GM19455 (cell line): ENCODE data around the gene ABHD8.

Source experiments
- ATAC-seq: cut with Tn5 transposase; IDR thresholded peaks from one replicate; pipeline ENCODE4 v1.9.1; 2021; ENCODE audit not compliant: unreplicated experiment

Gene ABHD8

GRCh38 chr19:17303167-17303939 is at the start of gene ABHD8:
Gene ABHD8, minus strand, starts transcription at chr19:17303425. Its CDS starts 1,809 bp downstream, at chr19:17301616.
- ATAC-seq, result peak; percentile 49

- ATAC-seq, result no peak
Measured at GRCh38 chr19:17352608-17353280, 49.5 kb upstream of the ABHD8 start.

GRCh38 chr19:17351815-17352435 is 48.7 kb upstream of the ABHD8 start:
- ATAC-seq, result no peak

GRCh38 chr19:17348700-17349099 is 45.5 kb upstream of the ABHD8 start:
- no peak for ATAC-seq

- no peak for ATAC-seq
Measured at GRCh38 chr19:17347877-17348276, 44.7 kb upstream of the ABHD8 start.

DNA sequence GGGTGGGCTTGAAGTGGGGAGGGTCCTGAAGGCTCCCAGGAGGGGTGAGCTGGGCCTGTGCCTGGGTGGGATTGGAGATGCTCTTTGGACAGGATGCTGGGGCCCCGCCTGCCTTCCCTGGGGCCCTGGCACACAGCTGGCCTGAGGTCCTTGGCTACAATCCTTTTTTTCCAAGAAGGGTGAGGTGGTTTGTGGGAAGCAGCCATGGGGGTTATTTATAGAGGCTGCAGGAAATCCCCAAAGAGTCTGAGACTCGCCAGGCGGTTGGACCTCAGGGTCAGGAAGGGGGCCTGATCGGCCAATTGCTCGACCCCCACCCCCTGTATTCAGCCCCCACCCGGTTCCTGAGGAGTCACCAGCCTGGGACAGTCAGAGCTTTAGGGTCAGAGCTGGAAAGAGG is 44.1 kb upstream of the ABHD8 start:
- no peak for ATAC-seq

DNA sequence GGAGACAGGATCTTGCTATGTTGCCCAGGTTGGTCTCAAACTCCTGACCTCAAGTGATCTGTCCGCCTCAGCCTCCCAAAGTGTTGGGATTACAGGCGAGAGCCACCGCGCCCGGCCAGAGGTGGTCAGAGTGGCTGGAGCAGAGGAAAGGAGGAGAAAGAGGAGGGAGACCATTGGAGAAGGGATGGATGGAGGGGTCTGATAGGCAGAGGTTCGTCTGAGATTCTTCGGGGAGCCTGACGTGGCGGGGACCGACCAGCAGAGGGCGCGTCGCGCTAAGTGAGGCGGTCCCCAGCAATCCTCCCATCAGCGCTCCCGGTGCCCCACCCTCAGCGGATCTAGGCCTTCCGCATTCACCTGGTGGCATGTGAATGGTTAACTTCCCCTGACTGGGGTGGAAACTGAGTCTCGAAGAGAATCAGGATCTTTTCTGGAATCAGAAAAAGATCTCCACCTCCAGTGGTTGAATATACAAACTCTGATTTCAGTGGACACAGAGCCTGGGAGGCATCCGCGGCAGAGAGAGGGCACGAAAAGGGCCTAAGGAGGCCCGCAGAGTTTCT is 43.0 kb upstream of the ABHD8 start:
- no peak for ATAC-seq

GRCh38 chr19:17341845-17342244 is 38.6 kb upstream of the ABHD8 start:
- ATAC-seq, result no peak

- ATAC-seq, result no peak
Measured at GRCh38 chr19:17341386-17341785, 38.2 kb upstream of the ABHD8 start.

- ATAC-seq, result no peak
Measured at GRCh38 chr19:17340871-17341357, 37.7 kb upstream of the ABHD8 start.

DNA sequence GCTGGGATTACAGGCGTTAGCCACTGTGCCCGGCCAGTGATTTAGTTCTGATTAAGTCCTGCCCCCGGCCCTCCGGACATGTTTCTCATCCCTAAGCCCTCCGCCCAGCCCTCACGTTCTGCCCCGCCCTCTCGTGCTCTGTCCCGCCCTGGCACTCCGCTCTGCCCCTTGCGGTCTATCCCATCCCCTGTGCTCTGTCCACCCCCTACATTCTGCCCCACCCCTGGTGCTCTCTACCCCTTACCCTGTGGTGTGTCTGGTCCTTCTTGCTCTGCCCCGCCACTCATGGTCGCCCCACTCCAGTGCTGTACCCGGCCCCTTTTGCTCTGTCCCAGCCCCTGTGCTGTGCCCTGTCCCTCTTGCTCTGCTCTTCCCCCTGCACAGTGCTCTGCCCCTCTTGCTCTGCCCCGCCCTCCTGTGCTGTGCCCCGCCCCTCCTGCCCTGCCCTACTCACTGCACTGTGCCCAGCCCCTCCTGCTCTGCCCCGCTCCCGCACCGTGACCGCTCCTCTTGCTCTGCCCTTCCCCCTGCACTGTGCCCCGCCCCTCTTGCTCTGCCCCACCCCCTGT is 37.2 kb upstream of the ABHD8 start:
- no peak for ATAC-seq

GRCh38 chr19:17339088-17339741 is 36.0 kb upstream of the ABHD8 start:
- no peak for ATAC-seq

DNA sequence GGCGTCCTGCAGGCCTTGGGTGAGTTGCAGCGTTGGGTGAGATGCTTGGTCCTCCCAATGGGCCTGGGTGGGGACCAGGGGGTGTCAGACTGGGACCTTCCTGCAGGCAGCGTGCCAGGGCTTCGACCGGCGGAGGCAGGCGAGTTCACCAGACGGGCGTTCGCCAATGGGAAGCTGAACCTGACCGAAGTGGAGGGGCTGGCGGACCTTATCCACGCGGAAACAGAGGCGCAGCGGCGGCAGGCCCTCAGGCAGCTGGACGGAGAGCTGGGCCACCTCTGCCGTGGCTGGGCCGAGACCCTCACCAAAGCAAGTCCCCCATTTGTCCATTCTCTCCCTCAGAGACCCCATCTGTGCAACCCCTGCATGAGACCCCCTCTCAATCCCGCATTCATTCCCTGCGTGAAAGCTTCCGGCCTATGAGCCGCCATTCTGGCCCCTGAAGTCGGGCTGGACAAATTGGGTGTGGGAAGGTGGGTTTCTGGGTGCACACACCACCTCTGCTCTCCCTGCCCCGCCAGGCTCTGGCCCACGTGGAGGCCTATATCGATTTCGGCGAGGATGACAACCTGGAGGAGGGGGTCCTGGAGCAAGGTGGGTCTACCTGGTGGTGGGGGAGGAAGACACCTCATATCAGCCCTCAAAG is 35.3 kb upstream of the ABHD8 start:
- no peak for ATAC-seq

- ATAC-seq, result peak; percentile 2
Measured at GRCh38 chr19:17337675-17338432, 34.6 kb upstream of the ABHD8 start.

GRCh38 chr19:17336872-17337674 is 33.8 kb upstream of the ABHD8 start, which contains the start of gene GTPBP3:
Gene GTPBP3, plus strand, starts transcription at chr19:17337553. Its CDS starts 59 bp downstream, at chr19:17337612.
- peak; percentile 73 for ATAC-seq

DNA sequence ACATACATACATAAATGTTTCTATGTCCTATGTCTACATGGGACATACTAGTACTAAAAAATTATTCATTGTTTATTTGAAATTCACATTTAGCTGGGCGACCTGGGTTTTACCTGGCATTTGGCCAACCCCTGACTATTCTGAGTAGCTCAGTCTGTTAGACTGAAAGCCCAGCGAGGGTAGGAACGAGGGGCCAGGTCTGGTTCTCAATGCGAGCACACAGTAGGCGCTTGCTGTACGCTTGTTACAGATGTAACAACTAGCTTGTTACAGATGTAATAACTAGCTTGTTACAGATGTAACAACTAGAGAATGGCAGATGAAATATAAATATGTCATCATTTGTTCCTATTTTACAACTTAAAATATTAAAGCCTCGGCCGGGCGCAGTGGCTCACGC is 32.4 kb upstream of the ABHD8 start:
- no peak for ATAC-seq

- no peak for ATAC-seq
Measured at GRCh38 chr19:17334414-17335409, 31.5 kb upstream of the ABHD8 start, which contains the start of gene ANO8. Gene ANO8, minus strand, starts transcription at chr19:17334855. Its CDS starts 185 bp downstream, at chr19:17334670.
